Measurements from ENCODE around the gene DYSF.
"Not testable (repeated sequence)": the region's sequence is repeated elsewhere in the genome, so short reads cannot be mapped to it uniquely, and the experiment has no call there.

DYSF gene

GRCh38 chr2:71629273-71629672 is 175.9 kb downstream of the DYSF start:
- DNase-seq: no peak

- DNase-seq: no peak
Observed at GRCh38 chr2:71629771-71630453, 176.6 kb downstream of the DYSF start.

DNA sequence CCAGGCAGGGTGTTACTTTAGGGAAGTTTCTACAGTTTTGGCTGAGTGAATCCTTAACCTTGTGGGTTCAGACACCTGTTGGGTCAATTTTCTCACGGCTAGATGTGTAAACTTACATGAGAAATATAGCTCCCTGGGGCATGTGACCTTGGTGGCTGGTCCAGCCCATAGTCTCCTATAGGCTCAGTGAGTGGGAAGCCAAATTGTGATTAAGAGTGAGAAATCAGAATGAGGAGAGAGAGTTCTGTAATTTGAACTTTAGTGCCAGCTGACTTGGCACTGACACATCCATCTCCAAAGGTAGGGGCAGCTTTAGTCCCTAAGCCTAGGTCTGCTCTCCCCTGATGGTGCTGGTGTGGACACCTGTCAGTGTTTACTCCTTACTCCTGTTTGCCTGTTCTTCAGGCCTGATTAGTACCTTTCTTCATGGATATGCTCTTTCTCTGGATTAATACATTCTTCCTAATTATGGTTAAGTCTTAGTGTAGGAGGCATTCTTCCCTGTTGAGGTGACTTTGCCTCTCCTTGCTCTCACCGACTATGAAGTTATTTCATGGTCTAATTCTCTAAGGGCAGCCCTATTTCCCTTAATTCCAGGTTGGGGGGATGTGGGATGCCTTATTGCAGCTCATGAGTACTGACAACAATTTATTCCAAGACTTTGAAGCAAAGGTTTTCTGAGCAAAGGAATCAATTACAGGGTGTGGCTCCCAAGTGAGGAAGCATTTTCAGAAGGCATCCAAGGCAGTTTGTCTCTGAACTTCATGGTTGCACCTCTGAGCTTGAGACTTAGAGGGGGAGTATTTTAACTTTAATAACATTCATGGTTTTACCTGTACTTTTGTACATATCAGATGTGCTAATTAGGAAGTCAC is 177.3 kb downstream of the DYSF start:
- DNase-seq: no peak

GRCh38 chr2:71631411-71631931 is 178.1 kb downstream of the DYSF start:
- DNase-seq: no peak

- no peak for DNase-seq
Observed at GRCh38 chr2:71633086-71633485, 179.7 kb downstream of the DYSF start.

GRCh38 chr2:71634567-71634966 is 181.2 kb downstream of the DYSF start:
- no peak for DNase-seq

GRCh38 chr2:71635798-71636197 is 182.4 kb downstream of the DYSF start:
- no peak for DNase-seq

- no peak for DNase-seq
Observed at GRCh38 chr2:71637168-71637567, 183.8 kb downstream of the DYSF start.

GRCh38 chr2:71637736-71638135 is 184.4 kb downstream of the DYSF start:
- DNase-seq: no peak

DNA sequence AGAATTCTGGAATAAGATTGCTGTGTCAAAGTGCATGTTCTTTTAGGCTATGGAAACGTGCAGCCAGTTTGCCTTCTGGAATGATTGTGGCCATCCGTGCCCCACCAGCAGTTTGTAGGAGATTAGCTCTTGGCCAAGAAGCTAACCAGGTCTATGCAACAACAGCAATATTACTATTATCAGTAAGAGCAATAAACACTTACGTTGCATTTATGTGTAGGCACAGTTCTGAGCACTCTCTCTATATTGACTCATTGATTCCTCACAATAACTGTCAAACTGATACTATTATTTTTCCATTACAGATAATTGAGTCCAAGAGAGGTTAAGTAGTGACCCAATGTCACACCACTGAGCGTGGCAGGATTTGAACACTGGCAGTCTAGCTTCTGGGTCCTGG is 186.4 kb downstream of the DYSF start:
- DNase-seq: no peak

GRCh38 chr2:71640489-71640888 is 187.1 kb downstream of the DYSF start:
- DNase-seq: no peak

DNA sequence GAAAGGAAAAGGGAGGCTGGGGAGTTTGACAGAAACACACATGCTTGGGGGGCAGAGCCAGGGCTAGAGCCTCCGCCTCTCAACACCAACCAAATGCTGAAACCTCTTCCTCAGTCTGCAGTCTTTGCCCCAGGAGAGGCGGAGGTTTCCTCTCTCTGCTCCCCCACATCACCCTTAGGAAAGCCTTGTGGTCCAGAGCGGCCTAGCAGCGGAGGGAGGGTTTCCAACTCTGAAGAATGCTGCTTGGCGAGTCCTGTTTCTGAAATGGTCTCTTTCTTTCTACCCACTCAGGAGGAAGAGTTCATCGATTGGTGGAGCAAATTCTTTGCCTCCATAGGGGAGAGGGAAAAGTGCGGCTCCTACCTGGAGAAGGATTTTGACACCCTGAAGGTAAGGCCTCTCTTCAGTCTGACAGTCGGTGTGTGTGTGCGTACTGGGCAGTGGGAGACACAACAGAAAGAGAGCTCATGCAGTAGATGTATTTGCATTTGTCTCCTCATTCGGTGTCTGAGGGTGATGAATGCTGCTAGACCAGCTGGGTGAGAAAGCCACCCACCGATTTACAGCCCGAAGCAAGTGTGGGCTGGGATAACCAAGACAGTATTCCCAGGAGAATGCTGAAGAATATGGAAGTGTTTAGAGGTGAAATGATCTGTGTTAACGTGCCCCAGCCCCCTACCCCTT is 190.5 kb downstream of the DYSF start:
- DNase-seq: no peak

GRCh38 chr2:71646028-71646427 is 192.7 kb downstream of the DYSF start:
- no peak for DNase-seq

DNA sequence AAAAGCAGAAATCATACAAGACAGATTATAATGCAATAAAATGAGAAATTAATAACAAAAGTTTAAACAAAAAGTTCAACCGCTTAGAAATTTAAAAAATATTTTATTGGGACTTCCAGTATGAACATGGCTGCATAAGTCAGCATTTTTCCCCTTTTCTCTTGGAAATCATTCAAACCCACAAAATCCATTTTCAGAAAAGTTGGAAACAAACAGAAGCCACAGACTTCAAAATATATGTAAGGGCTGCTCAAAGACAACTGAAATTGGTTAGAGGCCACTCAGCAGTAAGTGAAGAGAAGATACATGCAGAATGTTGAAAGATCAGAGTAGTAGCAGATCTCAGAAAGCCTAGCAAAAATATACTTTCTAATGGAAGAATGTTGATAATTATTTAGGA is 194.0 kb downstream of the DYSF start:
- DNase-seq: no peak

- no peak for DNase-seq
Observed at GRCh38 chr2:71655498-71655897, 202.1 kb downstream of the DYSF start.

DNA sequence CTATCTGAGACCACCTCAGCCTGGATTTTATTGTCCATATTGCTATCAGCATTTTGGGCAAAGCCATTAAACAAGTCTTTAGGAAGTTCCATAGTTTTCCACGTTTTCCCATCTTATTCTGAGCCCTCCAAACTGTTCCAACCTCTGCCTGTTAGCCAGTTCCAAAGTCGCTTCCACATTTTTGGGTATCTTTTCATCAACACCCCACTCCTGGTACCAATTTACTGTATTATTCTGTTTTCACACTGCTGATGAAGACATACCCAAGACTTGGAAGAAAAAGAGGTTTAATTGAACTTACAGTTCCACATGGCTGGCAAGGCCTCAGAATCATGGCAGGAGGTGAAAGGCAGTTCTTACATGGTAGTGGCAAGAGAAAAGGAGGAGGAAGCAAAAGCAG is 204.9 kb downstream of the DYSF start:
- DNase-seq: not testable (repeated sequence)

- no peak for DNase-seq
Observed at GRCh38 chr2:71658771-71659170, 205.4 kb downstream of the DYSF start.

- no peak for DNase-seq
Observed at GRCh38 chr2:71659868-71660518, 206.6 kb downstream of the DYSF start.

GRCh38 chr2:71661782-71662181 is 208.4 kb downstream of the DYSF start:
- DNase-seq: no peak

GRCh38 chr2:71662665-71663394 is 209.5 kb downstream of the DYSF start:
- DNase-seq: no peak

DNA sequence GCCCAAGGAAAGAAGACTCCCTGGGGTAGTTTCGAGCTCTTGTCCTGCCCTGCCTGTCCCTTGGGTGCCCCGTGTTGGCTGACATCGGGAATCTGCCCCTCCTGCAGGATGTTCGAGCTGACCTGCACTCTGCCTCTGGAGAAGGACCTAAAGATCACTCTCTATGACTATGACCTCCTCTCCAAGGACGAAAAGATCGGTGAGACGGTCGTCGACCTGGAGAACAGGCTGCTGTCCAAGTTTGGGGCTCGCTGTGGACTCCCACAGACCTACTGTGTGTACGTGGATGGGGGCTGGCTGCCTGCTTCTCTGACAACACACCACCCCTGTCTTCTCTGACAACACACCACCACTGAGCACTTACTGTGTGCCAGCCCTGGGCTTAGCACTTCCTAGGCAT is 210.8 kb downstream of the DYSF start:
- DNase-seq: no peak

Data from stimulated activated naive CD4-positive, alpha-beta T cell (primary cell).